EL (cell line): ENCODE measurements around the gene SLC9A2.

Experiments
- DNase-seq: peaks from one replicate; pipeline ENCODE4 v3.0.0-alpha.2; 2016

The SLC9A2 gene

DNA sequence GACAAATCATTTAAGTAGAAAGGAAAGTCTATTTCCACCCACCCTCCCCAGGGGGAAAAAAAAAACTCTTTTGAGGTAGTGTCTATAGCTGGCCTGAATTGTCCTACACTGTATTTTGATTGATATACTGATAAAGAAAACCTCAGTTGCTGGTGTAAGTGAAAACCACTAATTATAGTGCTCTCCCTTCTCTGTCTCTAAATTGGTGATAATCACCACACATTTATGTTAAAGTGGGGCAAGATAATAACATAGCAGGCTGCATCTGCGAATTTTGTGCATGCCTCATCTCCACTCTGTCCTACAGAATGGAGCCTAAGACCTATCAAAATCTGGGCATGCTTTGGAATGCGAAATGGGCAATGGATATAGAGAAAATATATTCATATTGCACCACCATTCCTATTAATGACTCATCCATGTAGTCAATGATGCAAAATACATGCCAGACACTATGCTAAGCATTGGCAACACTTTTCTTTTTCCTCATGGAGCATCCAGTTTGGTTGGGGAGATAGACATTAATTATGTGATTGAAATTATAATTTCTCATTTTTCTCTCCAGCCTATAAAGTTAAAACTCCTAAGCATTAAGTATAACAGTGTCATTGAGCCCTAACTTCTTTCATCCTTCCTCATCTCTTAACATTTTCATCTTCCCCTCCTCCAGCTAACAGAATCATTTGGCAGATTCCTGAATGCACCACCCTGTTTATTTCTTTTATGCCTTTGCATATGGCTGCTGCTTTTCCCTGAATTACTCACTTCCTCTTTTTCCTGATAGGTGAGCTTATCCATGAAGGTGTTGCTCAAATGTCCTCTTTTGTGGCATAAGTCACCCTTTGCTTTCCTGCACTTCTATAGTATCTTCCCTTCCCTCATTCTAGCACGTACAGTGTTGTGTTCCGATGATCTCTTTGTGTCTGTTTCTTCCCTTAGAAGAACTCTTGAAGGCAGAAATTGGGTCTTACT is 58.2 kb downstream of the SLC9A2 start:
- no peak for DNase-seq

DNA sequence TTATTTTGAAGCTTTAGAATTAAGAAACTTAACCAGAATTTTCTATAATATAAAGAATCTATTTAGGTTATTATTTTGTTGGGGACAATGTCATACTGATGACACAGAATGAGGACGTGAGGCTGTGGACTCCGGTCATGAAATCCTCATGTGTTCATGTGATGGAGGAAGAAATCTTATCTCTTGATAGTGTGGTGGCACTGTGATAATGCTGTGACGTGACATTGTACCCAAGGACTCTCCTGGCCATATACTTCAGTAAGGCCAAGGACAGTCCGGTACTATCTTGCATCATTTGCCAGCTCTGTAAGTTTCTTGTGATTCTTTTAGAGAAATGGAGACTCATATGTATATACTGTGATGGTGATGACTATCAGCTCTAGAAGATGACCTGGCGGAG is 59.1 kb downstream of the SLC9A2 start:
- DNase-seq = no peak

DNA sequence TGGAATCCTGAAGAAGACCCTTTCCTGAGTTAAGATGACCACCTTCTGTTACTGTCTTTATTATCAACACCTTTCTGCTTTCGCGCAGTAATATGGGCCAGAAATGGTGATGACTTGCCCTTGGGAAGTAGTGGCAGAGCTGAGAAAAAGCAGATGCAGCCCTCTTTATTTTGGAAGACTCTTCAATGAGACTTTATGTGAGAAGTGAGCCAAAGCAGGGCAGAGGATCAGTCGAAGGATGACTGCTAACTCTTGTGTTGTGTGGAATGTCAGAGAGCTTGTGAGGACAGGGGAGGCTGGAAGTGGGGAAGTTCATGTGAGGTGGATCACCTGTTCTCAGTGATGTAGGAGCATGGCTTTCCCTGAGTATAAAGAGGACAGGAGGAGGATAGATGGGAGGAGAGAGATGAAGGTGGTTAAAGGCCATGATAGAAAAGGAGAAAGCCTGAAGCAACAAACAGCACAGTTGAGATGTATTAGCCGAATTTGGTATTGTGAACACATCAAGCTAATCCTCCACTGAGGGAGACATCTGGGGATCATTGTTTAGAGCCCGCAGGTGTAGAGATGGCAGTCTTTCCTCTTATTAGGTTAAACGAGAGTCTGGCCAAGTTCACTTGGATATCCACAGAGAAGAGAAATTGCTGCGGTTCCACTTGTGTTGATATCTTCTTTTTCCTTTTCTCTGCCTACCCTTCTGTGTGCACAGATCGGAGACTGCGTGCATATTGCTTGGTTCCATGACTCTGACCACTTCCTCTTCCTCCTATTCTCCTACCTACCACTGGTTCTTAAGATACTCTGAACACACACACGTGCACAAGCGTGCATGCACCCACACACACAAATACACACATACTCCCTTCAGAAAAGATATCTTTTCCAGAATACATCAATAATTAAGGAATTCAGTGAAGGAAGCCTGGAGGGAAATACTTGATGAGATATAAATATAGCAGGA is 67.4 kb downstream of the SLC9A2 start:
- no peak for DNase-seq

DNA sequence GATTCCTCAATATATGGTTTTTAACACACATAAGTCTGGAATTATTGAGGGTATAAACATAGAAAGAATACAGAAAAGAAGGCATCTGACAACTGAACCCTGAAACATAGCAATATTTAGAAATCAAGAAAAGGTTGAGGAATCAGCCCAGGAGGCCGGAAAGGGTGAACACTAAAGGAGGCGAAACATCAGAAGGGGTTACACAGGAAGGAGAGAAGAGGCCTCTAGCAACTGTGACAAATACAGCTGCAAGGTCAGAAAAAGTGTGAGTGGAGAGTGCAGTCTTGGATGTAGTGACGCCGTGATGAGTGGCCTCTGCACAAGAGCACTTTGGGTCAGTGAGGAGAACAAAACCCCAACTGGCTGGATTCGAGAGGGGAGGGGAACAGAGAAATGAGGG is 70.7 kb downstream of the SLC9A2 start:
- no peak for DNase-seq

DNA sequence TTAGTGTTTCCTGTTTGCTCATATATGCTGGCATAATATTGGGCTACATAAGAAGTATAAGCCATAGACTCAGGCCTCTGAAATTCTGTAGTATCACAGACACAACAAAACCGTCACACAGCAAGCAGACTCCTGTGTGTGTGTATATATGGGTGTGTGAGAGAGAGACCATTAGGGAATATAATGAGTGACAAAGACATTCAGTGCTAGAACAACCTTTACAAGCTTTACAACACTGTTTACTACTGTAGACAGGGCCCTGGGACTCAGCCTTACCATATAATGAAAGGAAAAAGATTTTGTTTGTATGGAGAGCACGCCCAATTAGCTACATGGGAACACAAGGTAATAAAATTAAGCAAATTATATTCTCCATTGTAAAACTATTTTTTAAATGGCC is 77.1 kb downstream of the SLC9A2 start:
- DNase-seq = no peak

DNA sequence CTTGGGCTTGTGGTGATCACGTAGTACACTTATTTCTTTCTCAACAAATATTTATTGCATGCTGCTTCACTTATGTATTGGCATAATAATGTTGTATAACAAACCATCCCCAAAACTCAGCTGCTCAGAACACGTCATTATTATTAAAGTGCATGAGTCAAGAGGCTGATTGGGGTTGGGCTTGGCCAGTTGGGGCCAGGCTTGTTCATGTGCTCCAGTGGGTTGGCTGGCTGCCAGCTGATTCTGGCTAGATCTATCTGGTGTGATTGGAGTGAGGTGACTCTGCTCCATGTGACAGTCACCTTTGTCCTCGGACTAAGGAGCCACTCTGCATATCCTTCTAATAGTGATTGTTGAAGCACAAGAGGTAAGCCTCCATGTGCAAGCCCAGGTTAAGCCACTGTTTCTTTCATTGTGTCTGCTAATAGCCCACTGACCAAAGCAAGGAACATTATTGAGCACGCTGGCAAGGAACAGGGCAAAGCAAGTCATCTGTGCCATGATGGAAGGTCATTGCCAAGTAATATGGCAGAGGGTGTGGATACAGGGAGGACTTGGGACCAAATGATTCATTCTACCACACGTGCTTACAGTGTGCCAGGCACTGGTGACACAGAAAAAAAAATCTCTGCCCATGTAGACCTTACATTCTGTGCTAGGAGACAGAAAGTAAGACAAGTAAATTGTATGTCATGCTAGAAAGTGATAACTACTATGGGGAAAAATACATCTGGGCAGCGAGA is 79.2 kb downstream of the SLC9A2 start:
- DNase-seq = no peak

DNA sequence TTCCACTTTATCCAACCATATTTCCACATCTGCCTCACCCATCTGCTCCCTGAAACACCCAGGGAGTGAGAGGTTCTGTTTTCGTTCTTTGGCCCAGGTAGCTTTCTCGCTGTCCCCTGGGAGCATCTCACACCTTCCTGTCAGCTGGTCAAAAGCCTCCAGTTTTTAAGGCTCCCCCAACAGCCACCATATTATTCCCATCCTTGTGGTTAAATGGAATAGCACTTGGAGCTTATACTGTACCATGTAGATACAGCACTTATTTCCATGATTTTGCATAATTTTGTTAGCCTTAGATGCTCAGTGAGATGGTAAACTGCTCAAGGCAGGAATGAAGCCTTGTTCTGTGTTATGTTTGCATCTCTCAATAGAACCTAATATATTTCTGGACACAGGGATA is 84.0 kb downstream of the SLC9A2 start:
- no peak for DNase-seq

DNA sequence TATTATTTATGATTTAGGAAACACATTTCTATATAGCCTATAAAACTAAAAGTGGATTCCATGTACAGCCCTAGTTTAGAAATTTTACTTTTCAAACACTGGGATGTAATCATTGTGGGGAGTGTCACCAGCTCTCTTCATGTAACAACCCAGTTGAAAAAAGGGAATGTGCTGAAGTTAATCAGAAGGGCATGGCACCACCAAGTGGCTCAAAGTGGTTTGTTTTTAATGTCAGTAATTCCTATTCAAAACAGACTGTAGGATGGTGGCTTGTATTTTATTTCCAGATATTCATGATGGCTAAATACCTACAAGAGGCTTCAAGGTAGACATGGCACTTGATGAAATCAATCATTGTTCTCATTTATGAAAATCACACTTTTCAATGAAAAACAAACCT is 84.4 kb downstream of the SLC9A2 start:
- peak; percentile 5 for DNase-seq

DNA sequence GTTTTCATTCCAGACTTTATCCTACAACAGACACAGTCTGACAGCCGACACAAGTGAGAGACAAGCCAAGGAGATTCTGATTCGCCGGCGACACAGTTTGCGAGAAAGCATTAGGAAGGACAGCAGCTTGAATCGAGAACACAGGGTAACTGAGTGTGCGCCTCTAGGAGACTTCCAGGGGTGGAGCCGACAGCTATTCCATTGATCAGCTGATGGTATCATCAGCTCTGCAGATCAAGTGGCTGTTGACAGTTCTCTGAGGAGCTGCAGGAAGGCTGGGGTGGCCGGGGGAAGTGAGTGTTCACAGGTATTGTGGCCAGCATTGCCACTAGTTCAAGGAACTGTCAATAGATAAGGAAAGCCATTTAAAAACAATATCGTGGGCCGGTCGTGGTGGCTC is 85.2 kb downstream of the SLC9A2 start:
- DNase-seq = no peak

DNA sequence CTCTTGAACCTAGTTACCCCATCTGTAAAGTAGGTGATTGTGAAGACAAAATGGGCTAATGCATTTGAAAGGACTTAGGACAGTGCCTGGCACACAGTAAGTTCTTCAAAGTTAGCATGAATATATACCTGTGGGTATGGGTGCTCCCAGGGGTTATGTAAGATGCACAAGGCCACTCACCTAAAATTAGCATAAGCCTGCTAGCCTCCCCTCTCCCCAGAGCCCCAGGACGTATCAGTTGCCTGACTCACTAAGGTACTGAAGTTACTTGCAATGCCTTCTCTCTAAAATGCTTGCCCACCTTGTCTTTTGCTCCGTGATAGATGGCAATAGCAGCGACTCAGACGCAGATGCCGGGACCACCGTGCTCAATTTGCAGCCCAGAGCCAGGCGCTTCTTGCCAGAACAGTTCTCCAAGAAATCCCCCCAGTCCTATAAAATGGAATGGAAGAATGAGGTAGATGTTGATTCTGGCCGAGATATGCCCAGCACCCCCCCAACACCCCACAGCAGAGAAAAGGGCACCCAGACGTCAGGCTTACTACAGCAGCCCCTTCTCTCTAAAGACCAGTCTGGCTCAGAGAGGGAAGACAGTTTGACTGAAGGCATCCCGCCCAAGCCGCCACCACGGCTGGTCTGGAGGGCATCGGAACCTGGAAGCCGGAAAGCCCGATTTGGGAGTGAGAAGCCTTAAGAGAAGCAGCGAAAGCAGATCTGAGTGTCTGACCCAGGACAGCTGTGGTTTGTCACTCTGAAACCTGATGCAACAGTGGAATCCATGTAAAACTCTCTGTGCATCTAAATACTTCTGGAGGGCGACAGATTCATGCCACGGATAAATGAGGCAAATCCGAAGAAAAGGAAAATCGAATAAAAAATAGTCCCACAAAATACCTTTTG is 88.7 kb downstream of the SLC9A2 start:
- DNase-seq = no peak

DNA sequence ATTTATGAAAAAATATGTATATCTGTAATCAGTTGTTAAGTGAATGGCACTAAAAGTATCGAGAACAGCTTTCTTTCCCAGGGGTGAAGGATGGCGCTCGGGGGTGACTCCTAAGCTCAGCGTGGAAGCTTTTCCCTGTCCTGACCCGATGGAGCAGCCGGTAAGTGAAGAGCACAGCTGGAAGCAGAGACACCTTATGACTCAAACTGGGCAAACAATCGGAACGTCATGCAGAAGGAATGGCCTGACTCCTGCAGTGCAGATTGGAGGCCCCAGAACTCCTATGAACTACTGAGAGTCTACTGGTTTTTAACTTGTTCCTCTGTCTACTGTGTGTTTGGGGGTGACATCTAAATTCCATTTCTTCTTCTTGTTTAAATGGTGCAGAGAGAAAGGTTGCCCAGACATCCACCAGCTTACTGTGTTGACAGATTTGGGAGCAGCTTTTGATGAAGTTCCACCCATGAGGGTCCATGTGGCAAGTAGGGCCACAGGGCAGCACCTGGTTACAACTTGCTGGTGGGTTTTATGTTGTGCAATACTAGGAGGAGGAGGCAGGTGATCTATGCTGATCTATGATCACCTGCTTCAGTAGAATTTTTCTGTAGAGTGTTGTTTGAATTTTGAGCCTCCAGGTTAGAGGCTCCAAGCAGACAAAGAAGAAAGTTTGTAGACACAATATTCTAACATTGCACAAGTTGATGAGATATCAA is 89.7 kb downstream of the SLC9A2 start:
- DNase-seq = peak; percentile 31

DNA sequence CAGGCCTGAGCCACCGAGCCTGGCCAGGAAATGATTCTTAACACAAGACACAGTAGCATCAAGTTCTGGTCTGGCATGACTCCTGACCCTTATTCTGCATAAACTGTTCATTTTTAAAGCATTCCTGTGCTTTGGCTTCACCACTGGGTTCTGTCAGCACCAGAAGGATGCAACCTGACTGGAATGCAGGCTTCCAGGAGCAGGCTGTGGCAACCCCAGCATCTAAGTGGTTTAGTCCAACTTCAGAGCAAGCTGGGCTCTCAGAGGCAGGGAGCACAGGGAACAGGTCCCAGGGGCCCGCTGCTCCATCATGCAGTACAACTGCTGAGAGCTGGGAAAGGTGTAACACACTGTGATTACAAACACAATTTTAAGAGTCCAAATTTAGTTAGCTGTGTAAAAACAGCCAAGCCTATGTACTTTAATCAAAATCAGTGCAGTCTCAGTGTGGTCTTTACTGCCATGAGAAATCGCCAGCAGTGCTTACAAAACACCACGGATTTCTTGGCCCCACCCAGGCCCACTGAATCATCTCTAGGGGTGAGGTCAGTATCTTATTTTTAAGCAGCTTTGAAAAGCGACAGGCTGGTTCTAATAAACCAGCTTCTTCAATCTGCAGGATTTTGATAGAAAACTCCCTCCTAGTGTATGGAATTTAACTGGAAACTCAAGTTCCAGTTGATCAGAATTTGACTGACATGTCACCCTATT is 98.1 kb downstream of the SLC9A2 start:
- DNase-seq = peak; percentile 15

DNA sequence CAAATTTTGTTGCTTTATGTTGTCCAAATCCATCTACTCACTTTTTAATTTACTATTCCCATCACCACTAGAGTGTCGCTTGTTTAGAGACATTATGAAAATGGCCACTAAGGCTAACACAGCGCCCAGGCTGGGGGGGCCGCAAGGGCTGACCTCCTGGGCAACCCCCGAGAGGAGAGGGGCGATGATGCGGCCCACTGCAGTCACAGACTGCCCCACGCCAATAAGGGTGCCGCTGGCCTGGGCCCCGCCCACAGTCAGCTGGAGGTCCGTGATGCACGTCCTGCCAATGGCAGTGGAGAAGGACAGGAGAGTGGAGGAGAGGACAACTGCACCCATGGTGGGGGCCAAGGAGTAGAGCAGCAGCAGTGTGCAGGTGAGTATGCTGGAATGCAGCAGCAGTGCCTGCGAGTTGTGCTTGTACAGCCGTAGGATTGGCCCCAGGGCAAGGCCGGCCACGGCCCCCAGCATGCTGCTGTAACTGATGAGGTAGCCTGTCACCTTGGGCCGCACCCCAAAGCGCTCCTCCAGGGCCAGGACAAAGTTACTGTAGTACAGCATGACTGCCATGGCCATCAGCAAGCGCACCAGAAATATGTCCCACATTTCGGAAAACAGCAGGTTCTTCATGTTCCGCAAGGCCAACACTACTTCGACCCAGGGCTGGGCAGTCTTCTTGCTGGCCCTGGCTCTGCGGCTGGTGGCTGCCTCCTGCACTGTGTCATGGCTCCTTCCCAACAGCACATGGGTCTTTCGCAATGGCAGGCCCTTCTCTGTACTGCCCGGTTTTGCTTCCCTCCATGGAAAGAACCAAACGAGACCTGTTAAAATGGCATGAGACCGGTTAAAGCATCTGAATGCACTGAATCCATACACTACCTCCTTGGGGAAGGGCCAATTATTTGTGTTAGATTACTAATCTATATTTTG is 99.3 kb downstream of the SLC9A2 start:
- DNase-seq = no peak

DNA sequence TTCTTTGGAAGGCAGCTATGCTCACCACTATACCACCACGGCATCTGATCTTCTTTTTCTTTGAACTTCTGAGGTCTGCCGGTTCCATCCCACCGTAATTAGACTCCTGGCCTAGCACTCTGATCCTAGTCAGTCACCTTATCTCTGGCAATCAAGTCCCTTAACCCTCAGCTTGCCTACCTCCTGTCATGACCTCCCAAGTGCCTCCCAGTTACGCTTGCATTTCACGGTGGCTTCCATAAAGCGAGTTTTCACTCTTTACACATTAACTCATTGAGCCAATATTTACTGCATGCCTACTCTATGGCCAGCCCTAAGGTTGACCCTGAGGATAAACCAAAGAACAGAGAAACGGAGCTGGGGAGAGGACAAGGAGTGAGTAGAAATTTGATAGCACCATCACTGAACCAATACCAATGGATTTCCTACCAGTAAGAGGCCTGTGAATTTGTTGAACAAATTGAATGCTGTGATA is 104.7 kb downstream of the SLC9A2 start:
- DNase-seq = no peak

DNA sequence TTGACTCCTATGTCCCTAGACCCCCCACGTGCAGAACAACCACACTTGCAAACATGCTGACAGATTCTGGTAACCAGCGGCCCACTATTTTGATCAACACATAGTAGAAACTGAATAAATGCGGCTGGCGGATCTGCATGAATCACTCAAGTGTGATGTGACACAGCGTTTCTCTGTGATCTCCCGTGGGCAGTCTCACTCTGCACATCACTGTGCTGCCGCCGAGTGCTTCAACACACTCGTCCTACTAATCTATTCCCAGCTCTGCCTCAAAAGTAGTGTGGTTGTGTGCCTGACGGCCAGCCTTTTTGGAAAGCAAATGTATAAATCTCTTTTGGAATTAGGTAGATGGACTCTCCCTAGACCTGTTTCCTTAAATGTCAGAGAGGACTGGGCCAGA is 105.2 kb downstream of the SLC9A2 start:
- no peak for DNase-seq

DNA sequence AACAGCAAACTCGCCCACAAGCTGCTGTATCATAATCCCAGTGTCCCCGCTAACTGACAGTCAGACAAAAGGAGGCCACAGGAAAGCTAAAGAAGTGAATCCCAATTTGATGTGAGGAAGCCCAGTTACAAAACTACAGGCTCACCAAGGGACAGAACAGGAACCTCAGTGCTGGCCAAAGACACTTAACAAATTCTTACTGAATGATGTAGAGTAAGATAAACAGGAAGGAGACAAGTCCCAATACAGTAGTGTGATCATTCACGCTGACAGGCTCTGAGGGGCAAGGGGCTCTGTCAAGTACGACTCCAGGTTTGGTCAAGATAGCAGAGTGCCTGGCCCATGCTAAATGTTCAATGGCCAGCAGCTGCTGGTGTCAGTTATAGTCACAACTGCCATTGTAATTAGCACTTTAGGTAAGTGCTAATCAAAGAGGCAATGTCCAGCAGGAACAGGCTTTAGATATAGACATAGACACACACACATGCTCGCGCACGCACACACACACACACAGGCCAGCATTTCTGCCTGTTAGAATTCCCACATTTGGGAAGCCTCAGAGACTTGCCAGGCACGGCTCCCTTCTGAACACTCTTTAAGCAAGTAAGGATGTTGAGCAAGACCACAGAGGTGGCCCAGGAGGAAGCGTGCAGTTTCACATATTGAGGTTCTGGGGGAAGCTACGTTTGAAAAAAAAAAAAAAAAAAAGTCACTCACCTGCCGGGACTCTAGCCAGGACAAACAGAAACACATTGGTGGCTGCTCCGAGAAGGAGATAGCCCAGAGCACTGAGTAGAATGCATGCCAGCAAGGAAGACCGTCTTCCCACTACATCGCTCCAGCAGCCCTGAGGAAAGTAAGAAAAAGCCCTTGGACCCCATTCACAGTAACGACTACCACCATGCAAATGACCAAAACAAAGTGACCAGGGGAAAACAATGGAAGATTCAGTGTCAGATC is 107.1 kb downstream of the SLC9A2 start:
- peak; percentile 2 for DNase-seq

DNA sequence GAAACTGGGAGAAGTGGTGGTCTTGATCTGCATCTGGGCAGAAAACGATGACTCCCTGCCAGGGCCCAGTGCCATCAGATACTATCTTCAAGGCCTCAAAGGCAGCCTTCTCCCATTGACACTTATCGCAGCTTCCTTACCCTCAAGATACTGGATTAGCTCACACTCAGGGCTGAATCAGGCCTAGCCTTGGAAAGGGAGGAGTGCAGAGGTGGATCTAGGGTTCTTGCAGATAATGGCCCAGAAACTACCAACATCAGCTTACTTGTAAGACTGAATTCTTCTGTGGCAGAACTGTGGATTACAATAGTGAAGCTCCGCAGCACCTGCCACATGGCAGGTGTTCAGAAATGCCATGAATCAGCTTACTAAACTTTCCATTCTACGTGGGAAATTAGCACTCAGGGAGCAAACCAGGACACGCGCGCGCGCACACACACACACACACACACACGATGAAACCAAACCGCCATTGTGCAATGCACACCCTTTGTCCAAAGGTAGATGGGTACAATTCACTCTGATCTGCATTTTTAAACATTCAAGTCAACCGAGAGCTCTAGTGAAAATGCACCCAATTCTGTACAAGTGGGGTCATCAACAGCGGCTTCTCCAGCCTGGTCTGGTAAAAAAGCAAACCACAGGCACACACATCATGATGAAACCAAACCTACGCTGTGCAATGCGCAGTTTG is 116.2 kb downstream of the SLC9A2 start:
- peak; percentile 3 for DNase-seq

DNA sequence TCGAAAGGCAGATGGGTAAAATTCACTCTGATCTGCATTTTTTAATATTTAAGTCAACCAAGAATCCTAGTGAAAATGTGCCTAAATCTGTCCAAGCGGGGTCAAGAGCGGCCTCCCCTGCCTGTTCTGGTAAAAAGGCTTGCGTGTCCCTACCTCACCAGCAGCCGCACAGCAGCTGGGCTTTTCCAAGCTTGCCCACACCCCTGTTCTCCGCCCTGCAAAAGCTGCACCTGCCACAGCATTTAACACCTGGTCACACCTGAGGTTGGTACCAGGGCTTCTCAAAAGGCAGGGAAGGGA is 116.7 kb downstream of the SLC9A2 start:
- no peak for DNase-seq
